ENCODE data around the gene PEX11B.

DNA sequence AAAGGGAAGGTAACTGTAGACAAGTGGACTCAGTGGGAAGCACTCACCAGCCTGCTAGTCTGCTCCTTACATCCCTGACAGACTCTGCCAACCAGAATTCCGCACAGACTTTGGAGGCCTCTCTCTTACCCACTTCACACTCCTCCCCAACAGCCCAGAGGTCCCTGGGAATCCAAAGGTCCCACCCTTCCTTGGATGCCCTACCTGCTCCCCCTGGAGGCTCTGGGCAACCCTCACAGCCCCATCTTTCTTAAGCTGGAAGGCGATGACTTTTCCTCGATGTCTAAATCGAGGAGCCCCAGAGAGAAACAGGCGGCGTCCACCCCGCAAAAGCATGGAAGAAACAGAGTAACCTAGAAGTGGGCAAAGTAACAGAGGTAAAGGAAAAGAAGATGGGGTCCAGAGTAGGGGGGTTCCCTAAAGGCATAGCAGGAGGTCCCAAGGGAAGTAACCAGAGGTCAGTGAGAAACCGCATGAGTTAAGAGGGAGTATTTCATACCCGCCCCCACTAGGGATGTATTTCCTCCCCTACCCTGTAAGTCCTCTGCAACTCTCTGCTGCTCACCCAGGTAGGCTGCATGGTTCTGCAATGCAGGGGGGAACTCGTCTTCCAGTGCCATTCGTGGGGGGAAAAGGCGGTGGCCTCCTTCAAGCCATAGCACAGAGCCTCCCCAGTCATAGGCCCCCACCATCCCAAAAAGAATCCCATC, 17.1 kb downstream of the PEX11B start:
- TF ChIP-seq POLR2AphosphoS5 (IDR thresholded peaks at IDR 0.05; ENCODE audit: low read depth, low read length) (no peak), REST (IDR thresholded peaks at IDR 0.05; ENCODE audit: insufficient read depth in 1 of 2, low read depth in 2 of 2, low read length in 1 of 2) (no peak), CTCF (IDR thresholded peaks at IDR 0.05) (no peak)
